Measurements from ENCODE around the gene EFCAB7.

- TF ChIP-seq GATA2 (IDR thresholded peaks at IDR 0.05; ENCODE audit: insufficient read depth, insufficient read length, low read depth, low read length), result no peak
- TF ChIP-seq, protein P1, sequence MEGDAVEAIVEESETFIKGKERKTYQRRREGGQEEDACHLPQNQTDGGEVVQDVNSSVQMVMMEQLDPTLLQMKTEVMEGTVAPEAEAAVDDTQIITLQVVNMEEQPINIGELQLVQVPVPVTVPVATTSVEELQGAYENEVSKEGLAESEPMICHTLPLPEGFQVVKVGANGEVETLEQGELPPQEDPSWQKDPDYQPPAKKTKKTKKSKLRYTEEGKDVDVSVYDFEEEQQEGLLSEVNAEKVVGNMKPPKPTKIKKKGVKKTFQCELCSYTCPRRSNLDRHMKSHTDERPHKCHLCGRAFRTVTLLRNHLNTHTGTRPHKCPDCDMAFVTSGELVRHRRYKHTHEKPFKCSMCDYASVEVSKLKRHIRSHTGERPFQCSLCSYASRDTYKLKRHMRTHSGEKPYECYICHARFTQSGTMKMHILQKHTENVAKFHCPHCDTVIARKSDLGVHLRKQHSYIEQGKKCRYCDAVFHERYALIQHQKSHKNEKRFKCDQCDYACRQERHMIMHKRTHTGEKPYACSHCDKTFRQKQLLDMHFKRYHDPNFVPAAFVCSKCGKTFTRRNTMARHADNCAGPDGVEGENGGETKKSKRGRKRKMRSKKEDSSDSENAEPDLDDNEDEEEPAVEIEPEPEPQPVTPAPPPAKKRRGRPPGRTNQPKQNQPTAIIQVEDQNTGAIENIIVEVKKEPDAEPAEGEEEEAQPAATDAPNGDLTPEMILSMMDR (IDR thresholded peaks at IDR 0.05; ENCODE audit: extremely low read depth in 1 of 2, insufficient read depth in 1 of 2, low read depth in 1 of 2, low read length in 2 of 2), result no peak
- no peak for TF ChIP-seq EZH2 (IDR thresholded peaks at IDR 0.05; ENCODE audit: borderline replicate concordance, low read depth, low read length, severe bottlenecking)
Measured at GRCh38 chr1:63559357-63559756, 36.0 kb downstream of the EFCAB7 start.

Measured in endothelial cell of umbilical vein (primary cell).